ENCODE results near the gene SUPT6H. TPM values are rescaled to one million over a fixed set of nuclear protein-coding genes. Genes with fewer than 3 reads are reported as not detected.

SUPT6H gene
- total and polyA plus RNA-seq, 9 of the 15 experiments (the other 6 are each of a cell fraction or from before 2014, with no cell fraction given): 1.7 to 77.7 (median 49.2) TPM

GRCh38 chr17:28644787-28645575 lies 17.0 kb upstream of the SUPT6H start, which contains the start of gene BLTP2 (continued):
- TF ChIP-seq NFE2 (IDR thresholded peaks at IDR 0.05; ENCODE audit: low read depth) (peak; percentile 20; the same call in 1 of the 2 replicates), MXD1 (CRISPR knock-in tag; IDR thresholded peaks at IDR 0.05; ENCODE audit: borderline replicate concordance, poor library complexity, severe bottlenecking) (peak; percentile 21), FOS (IDR thresholded peaks at IDR 0.05; ENCODE audit: extremely low read depth, insufficient read length) (peak; percentile 3), ZNF766 (CRISPR knock-in tag; conservative IDR thresholded peaks at IDR 0.05) (no peak), HDAC2 (IDR thresholded peaks at IDR 0.05) (peak; percentile 77; the same call in 1 of the 2 replicates), RBM15 (IDR thresholded peaks at IDR 0.05; ENCODE audit: insufficient read depth, low read length) (no peak), TSHZ1 (CRISPR knock-in tag; IDR thresholded peaks at IDR 0.05) (no peak), MAFF (IDR thresholded peaks at IDR 0.05; ENCODE audit: low read length) (no peak), NR4A1 (CRISPR knock-in tag; IDR thresholded peaks at IDR 0.05) (no peak), NR4A1 (tag; IDR thresholded peaks at IDR 0.05) (no peak), ZNF668 (CRISPR knock-in tag; IDR thresholded peaks at IDR 0.05) (no peak), CREB1 (IDR thresholded peaks at IDR 0.05) (peak; percentile 89), CREB1 (CRISPR knock-in tag; IDR thresholded peaks at IDR 0.05) (peak; percentile 91), NCOR1 (IDR thresholded peaks at IDR 0.05) (no peak), ZNF324 (CRISPR knock-in tag; IDR thresholded peaks at IDR 0.05) (no peak), STAT5A (IDR thresholded peaks at IDR 0.05; ENCODE audit: borderline replicate concordance, low read length) (no peak), SMAD3 (CRISPR knock-in tag; conservative IDR thresholded peaks at IDR 0.05) (0 out of 2 replicates have a peak, but pooled peaks have one; percentile 41), CGGBP1 (CRISPR knock-in tag; IDR thresholded peaks at IDR 0.05) (peak; percentile 80; the same call in 1 of the 2 replicates), ZNF445 (CRISPR knock-in tag; IDR thresholded peaks at IDR 0.05; ENCODE audit: low read depth) (no peak), ESRRA (IDR thresholded peaks at IDR 0.05; ENCODE audit: borderline replicate concordance, low read depth) (peak; percentile 81), PATZ1 (CRISPR knock-in tag; IDR thresholded peaks at IDR 0.05; ENCODE audit: borderline replicate concordance) (no peak), USF1 (CRISPR knock-in tag; IDR thresholded peaks at IDR 0.05) (peak; percentile 26; the same call in 1 of the 2 replicates)

Data from K562 (cell line).